Loucy (cell line): ENCODE results near the gene UBL3.

ENCODE experiments used
- H2AFZ ChIP-seq: fragments of 200-600 bp; sonication (generic); 2 replicates; pipeline ENCODE4 v1.6.0; 2016; ENCODE audit warnings: antibody characterized with exemption, mild to moderate bottlenecking, low read length, moderate library complexity
- H3F3A ChIP-seq: fragments of 200-600 bp; 2 replicates; pipeline ENCODE4 v1.6.0; 2016; ENCODE audit warnings: antibody characterized with exemption, low read depth, mild to moderate bottlenecking
- H3K27me3 ChIP-seq: fragments of 200-600 bp; sonication (generic); 2 replicates; pipeline ENCODE4 v1.6.1; 2014; ENCODE audit warnings: low read length, mild to moderate bottlenecking; ENCODE audit not compliant: insufficient read depth, poor library complexity, severe bottlenecking
- H3K36me3 ChIP-seq: fragments of 200-600 bp; sonication (generic); 2 replicates; pipeline ENCODE4 v1.6.1; 2016; ENCODE audit warnings: low read length; ENCODE audit not compliant: insufficient read depth
- H3K4me1 ChIP-seq: fragments of 200-600 bp; sonication (generic); 2 replicates; pipeline ENCODE4 v1.5.1; 2014; ENCODE audit warnings: low read length, mild to moderate bottlenecking; ENCODE audit not compliant: insufficient read depth, poor library complexity, severe bottlenecking
- H3K4me2 ChIP-seq: fragments of 200-600 bp; sonication (generic); 2 replicates; pipeline ENCODE4 v1.6.0; 2014; ENCODE audit warnings: antibody characterized with exemption, low read length, low read depth, mild to moderate bottlenecking; ENCODE audit not compliant: poor library complexity, severe bottlenecking
- H3K4me3 ChIP-seq: fragments of 200-600 bp; sonication (generic); 2 replicates; pipeline ENCODE4 v1.5.1; 2014; ENCODE audit warnings: low read length, mild to moderate bottlenecking, mixed read lengths; ENCODE audit not compliant: poor library complexity, severe bottlenecking
- H3K79me2 ChIP-seq: fragments of 200-600 bp; sonication (generic); 2 replicates; pipeline ENCODE4 v1.6.1; 2014; ENCODE audit warnings: low read length; ENCODE audit not compliant: insufficient read depth
- H3K9ac ChIP-seq: fragments of 200-600 bp; sonication (generic); 2 replicates; pipeline ENCODE4 v1.6.0; 2014; ENCODE audit warnings: mild to moderate bottlenecking, low read depth, low read length, moderate library complexity; ENCODE audit not compliant: poor library complexity, severe bottlenecking
- H3K9me2 ChIP-seq: fragments of 200-600 bp; sonication (generic); replicated peaks from 2 replicates; pipeline ENCODE4 v1.6.1; 2016; ENCODE audit warnings: low read depth, low read length, mixed read lengths
- H3K9me3 ChIP-seq: fragments of 200-600 bp; sonication (generic); 2 replicates; pipeline ENCODE4 v1.6.1; 2014; ENCODE audit warnings: mild to moderate bottlenecking, antibody characterized with exemption, low read length, low read depth; ENCODE audit not compliant: insufficient read depth
- H4K20me1 ChIP-seq: fragments of 200-600 bp; sonication (generic); 2 replicates; pipeline ENCODE4 v1.6.0; 2014; ENCODE audit warnings: antibody characterized with exemption, low read length, mild to moderate bottlenecking; ENCODE audit not compliant: insufficient read depth, poor library complexity, severe bottlenecking
- CTCF ChIP-seq: fragments of 200-600 bp; sonication (generic); conservative IDR thresholded peaks from 2 replicates; pipeline ENCODE4 v1.5.1; 2014; ENCODE audit warnings: mild to moderate bottlenecking, antibody characterized with exemption, low read length
- EZH2phosphoT487 ChIP-seq: fragments of 200-600 bp; IDR thresholded peaks from 2 replicates; pipeline ENCODE4 v1.6.1; 2018; ENCODE audit warnings: antibody characterized with exemption, mild to moderate bottlenecking, moderate library complexity, borderline replicate concordance

UBL3 gene

GRCh38 chr13:29855784-29856183 lies 5.4 kb upstream of the UBL3 start:
- TF ChIP-seq EZH2phosphoT487 (no peak), CTCF (no peak)
- no peaks in the 10 kb centered on the region for H3K79me2 ChIP-seq
- no peaks in the 10 kb centered on the region for H3K9me3 ChIP-seq
- peaks cover 11% of the 10 kb centered on the region for H3K4me1 ChIP-seq
- H3F3A ChIP-seq: no peaks in the 10 kb centered on the region
- H2AFZ ChIP-seq: peak overlapping the region; percentile 61
- no peaks in the 10 kb centered on the region for H3K36me3 ChIP-seq
- no peaks in the 10 kb centered on the region for H4K20me1 ChIP-seq
- H3K27me3 ChIP-seq: no peaks in the 10 kb centered on the region
- H3K9ac ChIP-seq: no peak overlapping the region
- H3K4me3 ChIP-seq: no peak overlapping the region
- peak overlapping the region; percentile 8 for H3K4me2 ChIP-seq
- H3K9me2 ChIP-seq: no peaks in the 10 kb centered on the region

- peaks cover 11% of the 10 kb centered on the region for H3K4me1 ChIP-seq
- H3K4me3 ChIP-seq: no peak overlapping the region
- no peaks in the 10 kb centered on the region for H3F3A ChIP-seq
- H3K9ac ChIP-seq: no peak overlapping the region
- H3K4me2 ChIP-seq: no peak overlapping the region
- H3K9me3 ChIP-seq: no peaks in the 10 kb centered on the region
- no peaks in the 10 kb centered on the region for H3K36me3 ChIP-seq
- no peak overlapping the region for H2AFZ ChIP-seq
- H3K79me2 ChIP-seq: no peaks in the 10 kb centered on the region
- no peaks in the 10 kb centered on the region for H3K27me3 ChIP-seq
- no peak for TF ChIP-seq CTCF
- no peaks in the 10 kb centered on the region for H3K9me2 ChIP-seq
- H4K20me1 ChIP-seq: no peaks in the 10 kb centered on the region
Measured at GRCh38 chr13:29855009-29855408, 4.6 kb upstream of the UBL3 start.

- H4K20me1 ChIP-seq: peaks cover 11% of the 10 kb centered on the region
- no peak overlapping the region for H2AFZ ChIP-seq
- no peak for TF ChIP-seq EZH2phosphoT487
- no peak for TF ChIP-seq CTCF
- H3K4me2 ChIP-seq: no peak overlapping the region
- H3K36me3 ChIP-seq: no peaks in the 10 kb centered on the region
- H3K79me2 ChIP-seq: peaks cover 16% of the 10 kb centered on the region
- peaks cover 21% of the 10 kb centered on the region for H3K4me1 ChIP-seq
- H3K9me2 ChIP-seq: no peaks in the 10 kb centered on the region
- H3F3A ChIP-seq: no peaks in the 10 kb centered on the region
- H3K9ac ChIP-seq: no peak overlapping the region
- H3K9me3 ChIP-seq: no peaks in the 10 kb centered on the region
- no peak overlapping the region for H3K4me3 ChIP-seq
- H3K27me3 ChIP-seq: no peaks in the 10 kb centered on the region
Measured at GRCh38 chr13:29853131-29853530, 2.7 kb upstream of the UBL3 start.
